Mesenchymal stem cell (in vitro differentiated cells and primary cell): ENCODE data around the gene PAK4.

Experiments used
- DNase-seq: peaks from one replicate; pipeline ENCODE4 v3.0.0-alpha.2; 2013
- H2AFZ ChIP-seq: one replicate; pipeline ENCODE4 v1.6.1; 2013; ENCODE audit warnings: low read depth, mild to moderate bottlenecking, control low read depth, inconsistent platforms, low read length, moderate library complexity
- H2AK5ac ChIP-seq: 2 replicates; pipeline ENCODE4 v1.6.1; 2013; ENCODE audit warnings: low read length, moderate library complexity, mild to moderate bottlenecking, inconsistent platforms; ENCODE audit not compliant: severe bottlenecking
- H2BK120ac ChIP-seq: one replicate; pipeline ENCODE4 v1.6.1; 2013; ENCODE audit warnings: low read depth, mild to moderate bottlenecking, inconsistent platforms, low read length, moderate library complexity
- H2BK12ac ChIP-seq, 2 experiments: one replicate each; pipeline ENCODE4 v1.6.1; 2013; ENCODE audit warnings: inconsistent platforms in 2 of 2, low read length in 2 of 2, mild to moderate bottlenecking in 2 of 2, moderate library complexity in 2 of 2, control low read depth in 1 of 2
- H2BK15ac ChIP-seq: one replicate; pipeline ENCODE4 v1.6.1; 2013; ENCODE audit warnings: mild to moderate bottlenecking, low read depth, inconsistent platforms; ENCODE audit not compliant: poor library complexity, severe bottlenecking
- H2BK5ac ChIP-seq: 2 replicates; pipeline ENCODE4 v1.6.1; 2013; ENCODE audit warnings: low read depth, mild to moderate bottlenecking, low read length, control low read depth, inconsistent platforms; ENCODE audit not compliant: poor library complexity, severe bottlenecking
- H3K14ac ChIP-seq, 2 experiments: one replicate each; pipeline ENCODE4 v1.6.1; 2013; ENCODE audit warnings: inconsistent platforms in 2 of 2, low read length in 2 of 2, control low read depth in 1 of 2, mild to moderate bottlenecking in 1 of 2, moderate library complexity in 1 of 2
- H3K18ac ChIP-seq, 2 experiments: one replicate each; pipeline ENCODE4 v1.6.1; 2013; ENCODE audit warnings: inconsistent platforms in 2 of 2, low read length in 2 of 2, control low read depth in 1 of 2, low read depth in 1 of 2, mild to moderate bottlenecking in 1 of 2
- H3K23ac ChIP-seq, 2 experiments: one replicate each; pipeline ENCODE4 v1.6.1; 2013; ENCODE audit warnings: inconsistent platforms in 2 of 2, low read length in 2 of 2, mild to moderate bottlenecking in 2 of 2, moderate library complexity in 2 of 2, control low read depth in 1 of 2
- H3K27ac ChIP-seq: 2 replicates; pipeline ENCODE4 v1.5.1; 2013; ENCODE audit warnings: mild to moderate bottlenecking, moderate library complexity, low read length, control low read depth, inconsistent platforms; ENCODE audit not compliant: poor library complexity, severe bottlenecking
- H3K27me3 ChIP-seq, 2 experiments: 2 replicates each; pipeline versions ENCODE4 v1.6.1 to v1.7.0; 2013; ENCODE audit warnings: low read length in 2 of 2, mild to moderate bottlenecking in 2 of 2, moderate library complexity in 2 of 2, control low read depth in 1 of 2, inconsistent platforms in 1 of 2; ENCODE audit not compliant: control insufficient read depth in 1 of 2, insufficient read depth in 1 of 2
- H3K36me3 ChIP-seq, 2 experiments: 2 replicates each; pipeline versions ENCODE4 v1.6.1 to v1.7.0; 2013; ENCODE audit warnings: low read length in 2 of 2, control low read depth in 1 of 2, inconsistent platforms in 1 of 2, low read depth in 1 of 2, mild to moderate bottlenecking in 1 of 2; ENCODE audit not compliant: insufficient read depth in 2 of 2, control insufficient read depth in 1 of 2
- H3K4ac ChIP-seq, 2 experiments: one replicate each; pipeline ENCODE4 v1.6.1; 2013; ENCODE audit warnings: inconsistent platforms in 2 of 2, low read length in 2 of 2, mild to moderate bottlenecking in 2 of 2, moderate library complexity in 2 of 2, control low read depth in 1 of 2, low read depth in 1 of 2
- H3K4me1 ChIP-seq: 2 replicates; pipeline ENCODE4 v1.6.1; 2013; ENCODE audit warnings: low read depth, low read length, control low read depth; ENCODE audit not compliant: control insufficient read depth, insufficient read depth
- H3K4me2 ChIP-seq: 2 replicates; pipeline ENCODE4 v1.6.1; 2013; ENCODE audit warnings: low read length, mild to moderate bottlenecking, inconsistent platforms; ENCODE audit not compliant: poor library complexity, severe bottlenecking
- H3K4me3 ChIP-seq, 2 experiments: 2 replicates each; pipeline versions ENCODE4 v1.5.1 to v1.7.0; 2013; ENCODE audit warnings: low read length in 2 of 2, mild to moderate bottlenecking in 2 of 2, control low read depth in 1 of 2, low read depth in 1 of 2; ENCODE audit not compliant: insufficient read depth in 1 of 2
- H3K79me1 ChIP-seq: replicated peaks from 2 replicates; pipeline ENCODE4 v1.6.1; 2013; ENCODE audit warnings: mild to moderate bottlenecking, control low read depth, low read length, inconsistent platforms; ENCODE audit not compliant: poor library complexity, severe bottlenecking
- H3K9ac ChIP-seq: 2 replicates; pipeline ENCODE4 v1.7.0; 2013; ENCODE audit warnings: mild to moderate bottlenecking, low read length, moderate library complexity
- H3K9me3 ChIP-seq: 2 replicates; pipeline ENCODE4 v1.7.0; 2013; ENCODE audit warnings: mild to moderate bottlenecking, low read length; ENCODE audit not compliant: control insufficient read depth
- H4K8ac ChIP-seq: one replicate; pipeline ENCODE4 v1.6.1; 2013; ENCODE audit warnings: inconsistent platforms, mild to moderate bottlenecking, low read length, moderate library complexity
- H4K91ac ChIP-seq: one replicate; pipeline ENCODE4 v1.6.1; 2013; ENCODE audit warnings: mild to moderate bottlenecking, low read length, inconsistent platforms
- WGBS: methylation state at CpG from one replicate; pipeline ENCODE4 v1.1.7; 2013; ENCODE audit warnings: mixed read lengths; 5-methylcytosine and 5-hydroxymethylcytosine counted together

The PAK4 gene

DNA sequence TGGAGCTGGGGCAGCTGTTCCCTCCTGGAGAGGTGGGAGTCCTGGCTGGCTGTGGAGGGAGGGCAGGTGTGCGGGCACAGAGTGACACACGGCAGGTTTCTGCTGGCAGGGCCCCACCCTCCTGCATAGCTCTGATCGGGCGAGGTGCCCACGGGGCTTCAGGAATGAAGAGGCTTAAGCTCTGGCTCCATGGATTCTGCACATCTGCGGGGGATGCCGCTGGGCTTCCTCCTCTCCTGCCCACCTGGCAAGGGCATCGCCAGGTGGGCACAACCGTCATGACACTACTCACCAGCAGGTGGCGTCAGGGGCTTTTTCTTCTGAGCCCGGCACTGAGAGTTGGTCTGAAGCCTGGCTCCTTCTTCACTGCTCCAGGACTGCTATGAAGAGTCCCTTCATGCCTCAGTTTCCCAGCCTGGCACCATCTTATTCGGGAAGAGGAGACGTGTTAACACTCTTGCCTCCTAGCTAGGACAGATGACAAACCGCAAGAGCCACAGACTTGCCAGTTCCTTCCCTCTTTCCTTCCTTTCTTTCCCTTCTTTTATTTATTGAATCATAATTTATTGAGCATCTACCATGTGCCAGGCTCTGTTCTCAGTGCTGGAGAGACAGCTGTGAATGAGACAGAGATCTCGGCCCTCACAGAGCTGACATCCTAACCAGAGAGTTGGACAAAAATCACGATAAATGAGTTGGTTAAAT is 15.2 kb upstream of the PAK4 start:
- no peak overlapping the region for H3K4me2 ChIP-seq
- H3K23ac ChIP-seq, result no peak overlapping the region
- H3K4ac ChIP-seq, result no peak overlapping the region
- H3K4me3 ChIP-seq, result no peak overlapping the region
- no peak overlapping the region for H2BK5ac ChIP-seq
- H3K14ac ChIP-seq, result no peak overlapping the region
- no peaks in the 10 kb centered on the region for H3K9me3 ChIP-seq
- peaks cover 0 to 25% of the 10 kb centered on the region in 2 experiments for H3K27me3 ChIP-seq
- H3K18ac ChIP-seq, result no peak overlapping the region
- no peak overlapping the region for H2BK120ac ChIP-seq
- H4K91ac ChIP-seq, result no peak overlapping the region
- WGBS, result 21% methylated on average over 16 of the region's 16 CpGs
- no peak overlapping the region for H2BK12ac ChIP-seq
- H2AK5ac ChIP-seq, result no peak overlapping the region
- H3K9ac ChIP-seq, result no peak overlapping the region
- DNase-seq, result peak; percentile 41
- no peaks in the 10 kb centered on the region for H3K36me3 ChIP-seq
- H3K4me1 ChIP-seq, result peaks cover 2% of the 10 kb centered on the region
- no peak overlapping the region for H2BK15ac ChIP-seq
- no peak overlapping the region for H3K27ac ChIP-seq
- no peaks in the 10 kb centered on the region for H3K79me1 ChIP-seq
- H2AFZ ChIP-seq, result no peak overlapping the region
- H4K8ac ChIP-seq, result no peak overlapping the region

DNA sequence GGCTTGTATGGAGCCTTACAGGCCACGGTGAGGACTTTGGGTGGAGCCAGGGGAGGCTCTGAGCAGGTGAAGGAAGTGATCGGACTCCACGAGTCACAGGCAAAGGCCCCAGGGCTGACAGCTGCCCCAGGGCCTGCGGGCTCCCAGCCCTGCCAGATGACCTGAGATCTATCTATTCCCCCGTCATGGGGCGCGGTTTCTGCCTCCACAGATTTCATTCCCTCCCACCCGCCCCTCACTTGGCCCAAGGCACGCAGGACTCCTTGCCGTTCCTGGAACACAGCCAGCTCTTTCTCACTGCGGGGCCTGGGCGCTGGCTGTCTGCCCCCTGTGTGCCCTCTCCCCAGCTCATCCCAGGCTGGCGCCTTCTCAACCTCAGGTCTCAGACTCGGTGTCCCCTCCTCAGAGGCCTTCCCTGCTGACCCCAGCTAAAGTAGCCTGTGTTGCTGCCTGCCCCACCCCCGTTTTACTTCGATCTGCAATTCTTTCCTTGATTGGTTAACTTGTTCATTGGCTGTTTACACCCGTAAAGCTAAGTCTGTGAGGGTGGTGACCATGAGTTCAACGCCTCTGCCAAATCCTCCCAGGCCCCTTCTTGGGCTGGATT is 13.9 kb upstream of the PAK4 start:
- H3K14ac ChIP-seq, result no peak overlapping the region

DNA sequence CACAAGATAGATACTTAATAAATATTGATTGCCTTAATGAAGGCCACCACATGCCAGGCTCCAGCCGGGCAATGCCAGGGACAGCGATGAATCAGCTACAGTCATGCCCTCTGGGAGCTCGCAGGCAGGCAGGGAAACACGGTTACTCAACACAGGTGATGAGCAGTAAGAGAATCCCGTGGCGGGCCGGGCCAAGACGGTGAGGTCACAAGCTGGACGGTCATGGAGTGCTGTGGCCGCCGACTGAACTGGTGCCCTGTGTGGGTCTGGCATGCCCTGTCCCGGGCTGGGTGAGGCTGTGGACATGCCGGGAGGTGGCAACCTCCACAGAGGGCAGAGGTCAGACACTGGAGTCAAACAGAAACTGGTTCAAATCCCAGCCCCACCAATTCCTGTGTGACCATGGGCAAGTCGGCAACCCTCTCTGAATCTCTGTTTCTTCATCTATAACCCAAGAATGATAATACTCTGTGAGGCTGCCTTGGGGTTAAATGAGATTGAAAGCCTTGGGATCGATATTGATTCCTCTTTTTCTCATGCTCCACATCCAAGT is 13.2 kb upstream of the PAK4 start:
- H2BK12ac ChIP-seq, result no peak overlapping the region
- no peaks in the 10 kb centered on the region for H3K36me3 ChIP-seq
- no peak overlapping the region for H3K27ac ChIP-seq
- no peak for DNase-seq
- H4K91ac ChIP-seq, result no peak overlapping the region
- no peak overlapping the region for H3K4me3 ChIP-seq
- H2BK15ac ChIP-seq, result no peak overlapping the region
- no peak overlapping the region for H3K14ac ChIP-seq
- no peak overlapping the region for H2AK5ac ChIP-seq
- WGBS, result 83% methylated on average over 15 of the region's 15 CpGs
- no peaks in the 10 kb centered on the region for H3K79me1 ChIP-seq
- peaks cover 2% of the 10 kb centered on the region for H3K4me1 ChIP-seq
- H2BK5ac ChIP-seq, result no peak overlapping the region
- no peak overlapping the region for H3K23ac ChIP-seq
- peaks cover 4 to 14% of the 10 kb centered on the region in 2 experiments for H3K27me3 ChIP-seq
- no peak overlapping the region for H3K4me2 ChIP-seq
- H3K4ac ChIP-seq, result no peak overlapping the region
- H4K8ac ChIP-seq, result peak overlapping the region; percentile 19
- H2BK120ac ChIP-seq, result no peak overlapping the region
- no peaks in the 10 kb centered on the region for H3K9me3 ChIP-seq
- H2AFZ ChIP-seq, result no peak overlapping the region
- no peak overlapping the region for H3K18ac ChIP-seq
- H3K9ac ChIP-seq, result no peak overlapping the region

More for the DNA sequence above, 13.9 kb upstream of the PAK4 start:
- no peak overlapping the region for H3K9ac ChIP-seq
- H3K4me2 ChIP-seq, result no peak overlapping the region
- no peak overlapping the region for H3K27ac ChIP-seq
- no peak overlapping the region for H2AK5ac ChIP-seq
- H3K4ac ChIP-seq, result no peak overlapping the region
- no peaks in the 10 kb centered on the region for H3K9me3 ChIP-seq
- peaks cover 3 to 17% of the 10 kb centered on the region in 2 experiments for H3K27me3 ChIP-seq
- H2BK5ac ChIP-seq, result no peak overlapping the region
- no peak overlapping the region for H2AFZ ChIP-seq
- H4K91ac ChIP-seq, result no peak overlapping the region
- no peak overlapping the region for H3K4me3 ChIP-seq
- 70% methylated on average over 18 of the region's 18 CpGs for WGBS
- no peaks in the 10 kb centered on the region for H3K79me1 ChIP-seq
- peaks cover 2% of the 10 kb centered on the region for H3K4me1 ChIP-seq
- H4K8ac ChIP-seq, result no peak overlapping the region
- DNase-seq, result no peak
- H3K36me3 ChIP-seq, result no peaks in the 10 kb centered on the region
- H2BK120ac ChIP-seq, result no peak overlapping the region
- H2BK15ac ChIP-seq, result no peak overlapping the region
- no peak overlapping the region for H2BK12ac ChIP-seq
- H3K18ac ChIP-seq, result no peak overlapping the region
- H3K23ac ChIP-seq, result no peak overlapping the region

DNA sequence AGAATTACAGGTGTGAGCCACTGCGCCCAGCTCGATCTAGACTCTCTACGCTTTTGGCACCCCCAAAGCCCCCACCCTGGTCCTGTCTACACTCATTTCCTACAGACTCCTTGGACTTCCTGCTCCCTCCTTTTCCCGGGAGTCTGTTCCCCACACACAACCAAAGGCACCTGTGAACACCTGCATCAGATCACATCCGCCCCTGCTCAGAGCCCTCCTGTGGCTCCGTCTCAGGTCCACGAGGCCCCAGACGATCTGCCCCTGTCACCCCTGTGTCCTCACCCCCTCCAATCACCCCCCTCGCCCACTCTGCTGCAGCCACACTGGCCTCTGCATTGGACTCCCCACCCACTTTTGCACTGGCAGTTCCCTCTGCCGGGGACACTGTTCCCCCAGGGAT is 12.4 kb upstream of the PAK4 start:
- H3K9ac ChIP-seq, result no peak overlapping the region
- H3K27me3 ChIP-seq, result peaks cover 4 to 14% of the 10 kb centered on the region in 2 experiments
- H3K27ac ChIP-seq, result no peak overlapping the region
- H3K18ac ChIP-seq, result no peak overlapping the region
- H4K91ac ChIP-seq, result no peak overlapping the region
- no peak for DNase-seq
- no peak overlapping the region for H3K4me2 ChIP-seq
- no peak overlapping the region for H2AK5ac ChIP-seq
- no peaks in the 10 kb centered on the region for H3K36me3 ChIP-seq
- no peaks in the 10 kb centered on the region for H3K9me3 ChIP-seq
- H4K8ac ChIP-seq, result no peak overlapping the region
- H3K4ac ChIP-seq, result no peak overlapping the region
- H2BK5ac ChIP-seq, result no peak overlapping the region
- no peak overlapping the region for H3K4me3 ChIP-seq
- H2AFZ ChIP-seq, result no peak overlapping the region
- peaks cover 2% of the 10 kb centered on the region for H3K4me1 ChIP-seq
- WGBS, result 80% methylated on average over 10 of the region's 10 CpGs
- no peak overlapping the region for H3K14ac ChIP-seq
- H3K79me1 ChIP-seq, result no peaks in the 10 kb centered on the region
- no peak overlapping the region for H3K23ac ChIP-seq
- no peak overlapping the region for H2BK15ac ChIP-seq
- H2BK12ac ChIP-seq, result no peak overlapping the region
- no peak overlapping the region for H2BK120ac ChIP-seq
